ENCODE measurements around the gene SSBP3.
"Not testable (repeated sequence)": the region's sequence is repeated elsewhere in the genome, so short reads cannot be mapped to it uniquely, and the experiment has no call there.

The SSBP3 gene

GRCh38 chr1:54391450-54392209, 14.6 kb downstream of the SSBP3 start:
- no peak for DNase-seq

DNA sequence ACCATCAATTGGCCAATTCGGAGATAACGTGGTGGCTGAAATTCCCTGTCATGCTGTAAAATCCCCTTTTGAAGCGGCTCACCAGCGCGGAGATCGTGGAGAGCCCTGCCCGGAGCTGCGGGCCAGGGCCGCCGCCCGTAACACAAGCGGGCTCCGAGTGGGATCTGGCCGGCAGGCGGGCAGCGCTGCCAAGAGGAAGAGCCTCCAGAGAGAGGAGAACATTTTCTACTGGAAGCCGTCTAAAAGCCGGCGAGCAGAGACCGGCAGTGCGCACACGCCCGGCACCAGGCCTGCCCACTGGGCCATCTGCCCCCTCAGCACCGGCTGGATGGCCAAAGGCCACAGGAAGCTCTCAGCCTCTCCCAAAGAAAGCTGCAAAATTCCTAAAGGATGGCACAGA, 15.5 kb downstream of the SSBP3 start:
- DNase-seq = no peak

DNA sequence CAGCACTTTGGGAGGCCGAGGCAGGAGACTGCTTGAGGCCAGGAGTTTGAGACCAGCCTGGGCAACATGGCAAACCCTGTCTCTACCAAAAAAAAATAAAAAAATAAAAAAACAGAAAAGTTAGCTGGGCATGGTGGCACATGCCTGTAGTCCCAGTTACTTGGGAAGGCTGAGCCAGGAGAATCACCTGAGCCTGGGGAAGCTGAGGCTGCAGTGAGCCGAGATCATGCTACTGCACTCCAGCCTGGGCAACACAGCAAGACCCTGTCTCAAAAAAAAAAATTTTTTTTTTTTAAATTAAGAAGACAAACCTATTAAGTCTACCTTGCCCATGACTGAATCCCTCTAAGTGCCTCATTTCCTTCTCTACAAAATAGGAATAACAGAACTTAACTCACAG, 16.6 kb downstream of the SSBP3 start:
- not testable (repeated sequence) for DNase-seq

GRCh38 chr1:54387419-54387818, 18.8 kb downstream of the SSBP3 start:
- no peak for DNase-seq

GRCh38 chr1:54385727-54386022, 20.5 kb downstream of the SSBP3 start:
- DNase-seq = no peak

- no peak for DNase-seq
Measured at GRCh38 chr1:54384918-54385726, 21.1 kb downstream of the SSBP3 start.

DNA sequence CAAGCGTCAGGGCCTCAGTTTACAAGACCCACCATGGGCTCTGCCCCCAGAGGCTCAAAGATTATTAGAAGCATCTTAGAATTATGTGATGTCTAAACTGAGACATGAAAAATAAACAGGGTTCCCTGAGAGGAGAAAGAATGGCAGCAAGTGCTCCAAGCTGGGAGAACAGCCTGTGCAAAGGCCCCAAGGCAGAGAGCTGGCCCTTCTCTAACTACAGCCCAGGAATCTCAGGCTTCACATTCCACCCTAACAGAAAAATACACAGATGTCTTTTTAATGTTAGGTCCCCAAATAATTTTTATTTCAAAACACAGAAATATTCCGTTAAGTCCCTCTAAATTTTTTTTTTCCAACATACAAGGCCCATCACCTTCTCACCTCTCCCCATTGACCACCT, 21.7 kb downstream of the SSBP3 start:
- no peak for DNase-seq

DNA sequence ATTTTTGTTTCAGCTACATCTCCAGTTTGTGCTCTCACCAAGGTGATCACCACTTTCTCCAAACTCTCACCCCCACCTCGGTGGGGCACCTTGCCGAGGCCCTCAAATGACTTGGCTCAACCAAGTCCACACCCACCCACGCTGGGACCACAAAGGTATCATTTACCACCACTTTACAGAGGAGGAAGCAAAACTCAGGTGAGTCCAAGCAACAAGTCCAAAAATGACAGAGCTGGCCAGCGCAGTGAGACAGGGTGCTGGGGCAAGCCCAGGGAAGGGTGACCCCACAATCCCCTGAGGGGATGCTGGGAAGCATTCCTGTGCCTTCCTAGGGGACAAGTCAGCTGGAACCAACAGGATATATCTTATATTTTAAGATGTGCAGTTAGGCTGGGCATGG, 24.7 kb downstream of the SSBP3 start:
- no peak for DNase-seq

- peak; percentile 10 for DNase-seq
Measured at GRCh38 chr1:54380290-54380882, 25.8 kb downstream of the SSBP3 start.

DNA sequence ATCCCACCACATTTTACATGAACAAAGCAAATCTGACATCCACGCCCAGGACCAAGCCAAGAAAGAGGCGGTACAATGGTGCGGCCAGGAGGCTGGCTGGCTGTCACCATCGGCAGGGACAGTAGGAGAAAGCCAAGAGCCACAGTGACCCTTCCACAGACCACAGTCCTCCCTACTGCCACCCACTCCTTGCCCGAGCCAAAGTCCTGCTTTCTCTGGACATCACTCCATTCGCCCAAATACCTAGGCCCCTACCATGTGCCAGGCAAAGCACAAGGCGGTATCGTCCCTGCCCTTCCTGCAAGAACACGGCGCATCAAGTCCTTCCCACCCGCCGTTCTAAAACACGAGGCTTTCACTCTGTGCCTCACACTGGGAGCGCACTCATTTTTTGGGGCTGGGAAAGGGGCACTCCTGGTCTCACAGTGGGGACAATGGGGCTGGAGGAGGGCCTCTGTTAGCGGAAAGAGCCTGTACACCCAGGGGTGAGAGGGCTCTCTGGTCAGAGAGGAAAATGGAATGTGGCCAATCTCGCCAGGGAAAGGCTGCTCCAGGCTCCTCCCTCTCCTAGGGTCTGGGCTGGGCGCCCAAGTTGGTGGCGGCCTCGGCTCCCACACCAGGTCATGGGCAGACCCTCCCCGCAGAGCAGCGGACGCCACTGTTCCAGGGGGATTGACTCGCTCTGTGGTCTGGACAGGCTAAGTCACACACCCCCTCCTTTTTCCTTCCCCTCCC, 26.5 kb downstream of the SSBP3 start:
- DNase-seq = no peak

DNA sequence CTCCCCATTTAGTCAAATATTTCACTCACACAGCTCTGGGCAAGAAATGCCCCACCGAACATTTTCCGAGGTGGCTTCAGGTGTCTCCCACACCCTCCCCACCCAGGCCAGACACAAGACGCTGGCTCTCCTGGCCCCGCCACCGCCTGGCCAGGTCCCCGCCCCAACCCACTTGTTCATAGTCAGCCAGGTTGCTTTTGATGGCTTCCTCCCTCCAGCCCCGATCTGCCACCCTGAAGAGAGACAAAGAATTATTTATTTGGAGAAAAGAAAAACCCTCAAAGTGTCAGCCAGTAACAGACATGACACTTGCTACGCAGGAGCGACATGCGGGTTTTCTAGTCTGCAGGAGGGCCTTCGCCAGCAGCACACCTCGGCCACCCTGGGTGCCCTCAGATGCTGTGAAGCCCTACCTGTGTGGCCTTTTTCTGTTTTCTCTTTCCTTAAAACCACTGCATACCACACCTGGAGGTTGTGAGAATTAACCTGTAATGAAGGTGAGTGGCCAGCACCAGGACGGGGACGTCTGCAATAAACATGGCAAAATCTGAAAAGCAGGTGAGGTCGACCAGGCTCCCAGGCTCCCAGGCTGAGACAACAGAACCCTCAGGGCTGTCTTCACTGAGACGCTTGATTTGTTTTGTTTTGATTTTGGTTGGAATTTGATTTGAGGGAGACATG, 27.2 kb downstream of the SSBP3 start:
- no peak for DNase-seq

- no peak for DNase-seq
Measured at GRCh38 chr1:54378157-54378873, 27.9 kb downstream of the SSBP3 start.

DNA sequence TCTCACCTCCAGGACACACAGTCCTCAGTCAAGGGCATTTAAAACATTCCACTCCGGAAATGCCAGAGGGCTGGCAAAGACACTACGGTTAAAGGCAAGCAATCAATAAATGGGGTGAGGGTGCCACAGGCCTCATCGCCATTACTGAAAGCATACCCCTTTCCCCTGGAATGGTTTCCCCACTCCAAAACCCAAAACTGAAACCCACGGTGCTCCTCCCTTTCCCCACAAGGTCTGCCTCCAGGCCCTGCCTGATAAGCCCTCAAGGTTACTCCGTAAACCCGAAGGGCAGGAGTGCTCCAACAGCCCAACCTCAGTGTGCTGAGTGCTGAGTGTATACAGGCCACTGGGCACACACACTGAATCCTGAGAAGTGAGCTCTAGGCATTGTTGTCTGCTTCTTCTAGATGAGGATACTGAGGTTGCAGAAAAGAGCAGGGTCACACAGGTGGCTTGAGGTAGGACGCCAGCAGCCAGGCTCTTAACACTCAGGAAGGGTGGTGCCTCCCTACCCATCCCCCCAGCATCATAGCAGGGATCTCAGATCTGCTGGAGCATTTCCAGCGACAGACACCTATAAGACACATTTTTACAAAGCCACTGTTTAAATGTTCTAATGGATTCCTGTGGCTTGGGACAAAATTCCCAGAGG, 29.0 kb downstream of the SSBP3 start:
- no peak for DNase-seq

GRCh38 chr1:54376430-54377039, 29.7 kb downstream of the SSBP3 start:
- no peak for DNase-seq

GRCh38 chr1:54375712-54376429, 30.3 kb downstream of the SSBP3 start:
- DNase-seq = no peak

- DNase-seq = no peak
Measured at GRCh38 chr1:54375298-54375697, 30.9 kb downstream of the SSBP3 start.

GRCh38 chr1:54374766-54375165, 31.4 kb downstream of the SSBP3 start:
- DNase-seq = no peak

GRCh38 chr1:54372978-54373377, 33.2 kb downstream of the SSBP3 start:
- no peak for DNase-seq

DNA sequence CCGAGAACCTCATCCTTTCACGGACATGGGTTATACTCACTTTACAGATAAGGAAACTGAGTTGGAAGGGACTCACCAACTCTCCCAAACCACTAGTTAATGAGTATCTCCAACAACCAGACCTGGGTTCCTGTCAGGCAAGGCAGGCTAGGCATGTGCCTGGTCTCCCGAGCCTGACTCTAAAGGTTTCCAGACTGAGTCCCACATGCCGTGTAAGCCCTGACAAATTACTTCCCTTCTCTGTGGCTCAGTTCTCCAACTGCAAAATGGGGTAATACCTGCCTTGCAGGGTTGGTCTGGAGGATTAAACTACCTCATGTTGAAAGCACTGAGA, 34.3 kb downstream of the SSBP3 start:
- DNase-seq = no peak
